ENCODE results near the gene PRPF39.

GRCh38 chr14:45096218-45096617 is 12.3 kb downstream of the PRPF39 start:
- TF ChIP-seq CTCF (conservative IDR thresholded peaks at IDR 0.05; ENCODE audit: low read depth, low read length), result no peak
- no peak for TF ChIP-seq EZH2 (IDR thresholded peaks at IDR 0.05; ENCODE audit: borderline replicate concordance, low read depth, low read length, poor library complexity, severe bottlenecking)

Data from A673 (cell line).